B cell (primary cell): ENCODE results near the gene GRK1. TPM values are rescaled to one million over a fixed set of nuclear protein-coding genes. Genes with fewer than 3 reads are reported as not detected.

Source experiments
- ATAC-seq: fragments of 200-7000 bp; cut with Tn5 transposase; one replicate; pipeline ENCODE4 v1.10.0; 2021; ENCODE audit warnings: low read depth, mild to moderate bottlenecking, moderate number of reproducible peaks, moderate library complexity
- CTCF ChIA-PET: fragments of 350-600 bp; sonication (Branson Sonifier 250); formaldehyde crosslinking; loops from one replicate; lab custom pipeline; 2021; ENCODE audit warnings: antibody characterized with exemption, inconsistent platforms; lab: Charles Lee
- POLR2A ChIA-PET: fragments of 350-600 bp; sonication (Branson Sonifier 250); formaldehyde crosslinking; loops from one replicate; lab custom pipeline; 2021; ENCODE audit warnings: antibody characterized with exemption; lab: Charles Lee
- DNase-seq: peaks from one replicate; pipeline ENCODE4 v3.0.0; 2013
- H2AFZ ChIP-seq: 2 replicates; pipeline ENCODE4 v1.6.1; 2012; ENCODE audit warnings: mild to moderate bottlenecking, low read depth, low read length; ENCODE audit not compliant: insufficient read depth, poor library complexity, severe bottlenecking
- H3K27ac ChIP-seq, 2 donors: 1 replicate in 1 of 2; 2 replicates in 1 of 2; pipeline ENCODE4 v1.5.1; 2012 to 2013; ENCODE audit warnings: low read length in 2 of 2, mild to moderate bottlenecking in 2 of 2, moderate library complexity in 1 of 2
- H3K27me3 ChIP-seq, 4 experiments: fragments of 200-600 bp in 1 of 4; sonication (generic) in 1 of 4; replicated peaks in 1 of 4; 1 replicate in 2 of 4; 2 replicates in 2 of 4; pipeline versions ENCODE4 v1.6.1 to v1.7.0; 2013 to 2016; ENCODE audit warnings: low read length in 3 of 4, mild to moderate bottlenecking in 2 of 4, mixed read lengths in 1 of 4, moderate library complexity in 1 of 4; ENCODE audit not compliant: insufficient read depth in 4 of 4, control insufficient read depth in 3 of 4; ENCODE audit errors: control extremely low read depth in 1 of 4
- H3K36me3 ChIP-seq, 2 experiments: replicated peaks in 1 of 2; 1 replicate in 1 of 2; 2 replicates in 1 of 2; pipeline versions ENCODE4 v1.6.1 to v1.7.1; 2013; ENCODE audit warnings: low read length in 1 of 2; ENCODE audit not compliant: insufficient read depth in 2 of 2, control insufficient read depth in 1 of 2; ENCODE audit errors: control extremely low read depth in 1 of 2, extremely low read depth in 1 of 2
- H3K4me1 ChIP-seq, 2 donors: fragments of 200-600 bp in 1 of 2; sonication (generic) in 1 of 2; 1 replicate in 1 of 2; 2 replicates in 1 of 2; pipeline versions ENCODE4 v1.5.1 to v1.6.1; 2013 to 2017; ENCODE audit warnings: low read length in 2 of 2; ENCODE audit not compliant: control insufficient read depth in 2 of 2, insufficient read depth in 2 of 2
- H3K4me2 ChIP-seq: replicated peaks from 2 replicates; pipeline ENCODE3; 2012; ENCODE audit warnings: mild to moderate bottlenecking, low read depth, low read length; ENCODE audit not compliant: poor library complexity, severe bottlenecking
- H3K4me3 ChIP-seq, 5 experiments: fragments of 200-600 bp in 1 of 5; sonication (generic) in 1 of 5; 1 replicate in 3 of 5; 2 replicates in 2 of 5; pipeline versions ENCODE4 v1.5.1 to v1.7.0; 2011 to 2016; ENCODE audit warnings: low read length in 4 of 5, mild to moderate bottlenecking in 4 of 5, low read depth in 2 of 5, control low read depth in 1 of 5, moderate library complexity in 1 of 5; ENCODE audit not compliant: insufficient read depth in 1 of 5; ENCODE audit errors: control extremely low read depth in 1 of 5, extremely low read depth in 1 of 5
- H3K79me2 ChIP-seq: fragments of 200-600 bp; sonication (generic); one replicate; pipeline ENCODE4 v1.6.0; 2016; ENCODE audit warnings: low read length; ENCODE audit not compliant: control insufficient read depth, insufficient read depth
- H3K9ac ChIP-seq: fragments of 200-600 bp; sonication (generic); 2 replicates; pipeline ENCODE4 v1.6.1; 2017; ENCODE audit warnings: mild to moderate bottlenecking, low read length, moderate library complexity
- H3K9me3 ChIP-seq, 3 donors: one replicate each; pipeline versions ENCODE4 v1.6.1 to v1.7.1; 2013; ENCODE audit warnings: low read length in 2 of 3; ENCODE audit not compliant: control insufficient read depth in 2 of 3, insufficient read depth in 1 of 3; ENCODE audit errors: control extremely low read depth in 1 of 3
- H4K20me1 ChIP-seq: 2 replicates; pipeline ENCODE4 v1.6.0; 2012; ENCODE audit warnings: mild to moderate bottlenecking, low read length; ENCODE audit not compliant: insufficient read depth, control insufficient read depth, poor library complexity, severe bottlenecking
- H3K27ac Mint-ChIP-seq: one replicate; pipeline ENCODE4 v1.8.0; 2021; ENCODE audit warnings: mixed read lengths
- H3K27me3 Mint-ChIP-seq: one replicate; pipeline ENCODE4 v1.8.0; 2021; ENCODE audit warnings: mixed read lengths
- H3K4me1 Mint-ChIP-seq: one replicate; pipeline ENCODE4 v1.8.0; 2021; ENCODE audit warnings: mixed read lengths
- H3K4me3 Mint-ChIP-seq: one replicate; pipeline ENCODE4 v1.8.0; 2021; ENCODE audit warnings: mixed read lengths
- H3K9me3 Mint-ChIP-seq: one replicate; pipeline ENCODE4 v1.8.0; 2022; ENCODE audit warnings: mixed read lengths; ENCODE audit not compliant: insufficient read depth
- EZH2 ChIP-seq: IDR thresholded peaks from 2 replicates; pipeline ENCODE4 v1.6.1; 2012; ENCODE audit warnings: borderline replicate concordance, low read depth, mild to moderate bottlenecking, moderate library complexity, low read length; ENCODE audit not compliant: insufficient read depth, poor library complexity, severe bottlenecking
- WGBS: methylation state at CpG from one replicate; pipeline ENCODE4 v1.1.5; 2013; ENCODE audit warnings: missing lambda C conversion rate; ENCODE audit not compliant: insufficient coverage; 5-methylcytosine and 5-hydroxymethylcytosine counted together
- intact Hi-C: fragments of 100-400 bp; cut with micrococcal nuclease; formaldehyde crosslinking; loops from one replicate; pipeline ENCODE4 v1.10.0; 2022
- polyA plus RNA-seq: library from polyadenylated mRNA; depleted of rRNA; stranded (reverse); fragments of >200 nt; gene quantifications from 2 replicates; pipeline ENCODE4 v1.2.3, GENCODE V29; 2012
- total RNA-seq, 2 donors: library from RNA; stranded (reverse); fragments of 120-200 nt in 1 of 2; gene quantifications; 1 replicate in 1 of 2; 2 replicates in 1 of 2; pipeline versions ENCODE4 v1.2.3 to v1.2.4, GENCODE V29; 2013 to 2022
- TF ChIP-seq, protein P1 (sequence below): fragments of 200-600 bp; IDR thresholded peaks from one replicate; pipeline ENCODE4 v1.8.0; 2022; ENCODE audit warnings: antibody characterized with exemption, mild to moderate bottlenecking

GRK1 gene
- total and polyA plus RNA-seq, 2 donors (not counting 1 experiment from before 2014, with no cell fraction given): not detected

- POLR2A ChIA-PET: no interaction called here
- H3K9me3 Mint-ChIP-seq: no peaks in the 10 kb centered on the region
- DNase-seq (no peak), ATAC-seq (no peak)
- H3K9me3 ChIP-seq: no peaks in the 10 kb centered on the region
- no peak overlapping the region for H3K27ac ChIP-seq
- no peak overlapping the region for H3K4me3 Mint-ChIP-seq
- peaks cover 48% of the 10 kb centered on the region for H3K79me2 ChIP-seq
- H3K4me2 ChIP-seq: no peak overlapping the region
- TF ChIP-seq EZH2: no peak
- TF ChIP-seq, protein P1, sequence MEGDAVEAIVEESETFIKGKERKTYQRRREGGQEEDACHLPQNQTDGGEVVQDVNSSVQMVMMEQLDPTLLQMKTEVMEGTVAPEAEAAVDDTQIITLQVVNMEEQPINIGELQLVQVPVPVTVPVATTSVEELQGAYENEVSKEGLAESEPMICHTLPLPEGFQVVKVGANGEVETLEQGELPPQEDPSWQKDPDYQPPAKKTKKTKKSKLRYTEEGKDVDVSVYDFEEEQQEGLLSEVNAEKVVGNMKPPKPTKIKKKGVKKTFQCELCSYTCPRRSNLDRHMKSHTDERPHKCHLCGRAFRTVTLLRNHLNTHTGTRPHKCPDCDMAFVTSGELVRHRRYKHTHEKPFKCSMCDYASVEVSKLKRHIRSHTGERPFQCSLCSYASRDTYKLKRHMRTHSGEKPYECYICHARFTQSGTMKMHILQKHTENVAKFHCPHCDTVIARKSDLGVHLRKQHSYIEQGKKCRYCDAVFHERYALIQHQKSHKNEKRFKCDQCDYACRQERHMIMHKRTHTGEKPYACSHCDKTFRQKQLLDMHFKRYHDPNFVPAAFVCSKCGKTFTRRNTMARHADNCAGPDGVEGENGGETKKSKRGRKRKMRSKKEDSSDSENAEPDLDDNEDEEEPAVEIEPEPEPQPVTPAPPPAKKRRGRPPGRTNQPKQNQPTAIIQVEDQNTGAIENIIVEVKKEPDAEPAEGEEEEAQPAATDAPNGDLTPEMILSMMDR: no peak
- no peaks in the 10 kb centered on the region for H3K4me1 ChIP-seq
- peaks cover 0 to 40% of the 10 kb centered on the region in 2 experiments for H3K36me3 ChIP-seq
- peaks cover 6% of the 10 kb centered on the region for H4K20me1 ChIP-seq
- no peaks in the 10 kb centered on the region for H3K4me1 Mint-ChIP-seq
- intact Hi-C loops: no loop called here
- H3K27ac Mint-ChIP-seq: no peak overlapping the region
- H3K9ac ChIP-seq: no peak overlapping the region
- H3K27me3 Mint-ChIP-seq: no peaks in the 10 kb centered on the region
- no peaks in the 10 kb centered on the region for H3K27me3 ChIP-seq
- CTCF ChIA-PET: no interaction called here
- no peak overlapping the region for H2AFZ ChIP-seq
- 97% methylated on average over 17 of the region's 17 CpGs for WGBS
- no peak overlapping the region for H3K4me3 ChIP-seq
Observed at GRCh38 chr13:113629866-113630265, 37.2 kb upstream of the GRK1 start.

DNA sequence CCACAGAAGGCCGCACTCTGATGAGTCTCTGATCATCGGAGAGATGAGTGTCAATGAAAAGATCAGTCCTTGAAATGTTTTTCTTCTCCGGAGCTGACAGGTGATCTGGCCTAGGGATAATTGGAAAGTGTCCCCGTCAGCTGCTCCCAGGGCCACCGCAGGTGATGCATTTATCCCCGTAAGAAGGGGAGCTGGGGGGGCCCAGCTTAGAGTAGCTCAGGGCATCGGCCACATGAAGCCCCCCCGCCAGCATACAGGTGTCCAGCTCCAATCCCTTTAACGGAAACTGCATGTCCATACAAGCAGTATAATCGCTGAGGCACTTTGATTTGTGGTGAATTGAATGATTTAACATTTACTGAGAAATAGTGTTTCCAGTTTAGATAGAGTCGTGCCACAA, 36.7 kb upstream of the GRK1 start:
- POLR2A ChIA-PET: no interaction called here
- DNase-seq (no peak), ATAC-seq (no peak)
- Histone ChIP-seq H3K4me1 (no peaks in the 10 kb centered on the region), H3K27me3 (no peaks in the 10 kb centered on the region), H3K27ac (no peak overlapping the region), H4K20me1 (peaks cover 6% of the 10 kb centered on the region), H2AFZ (no peak overlapping the region), H3K79me2 (peaks cover 48% of the 10 kb centered on the region), H3K9me3 (no peaks in the 10 kb centered on the region), H3K4me2 (no peak overlapping the region), H3K9ac (no peak overlapping the region), H3K4me3 (no peak overlapping the region), H3K36me3 (peaks cover 0 to 44% of the 10 kb centered on the region in 2 experiments)
- H3K27me3 Mint-ChIP-seq: no peaks in the 10 kb centered on the region
- H3K9me3 Mint-ChIP-seq: no peaks in the 10 kb centered on the region
- no peaks in the 10 kb centered on the region for H3K4me1 Mint-ChIP-seq
- 95% methylated on average over 11 of the region's 11 CpGs for WGBS
- TF ChIP-seq, protein P1: no peak
- TF ChIP-seq EZH2: no peak
- CTCF ChIA-PET: no interaction called here
- no peak overlapping the region for H3K4me3 Mint-ChIP-seq
- no peak overlapping the region for H3K27ac Mint-ChIP-seq
- intact Hi-C loops: no loop called here
